NCI-H2081 (cell line): ENCODE data around the gene STAT5B.
A peak's percentile ranks its signal among the peaks of the same experiment; 100 is the strongest.
"Not testable (repeated sequence)": the region's sequence is repeated elsewhere in the genome, so short reads cannot be mapped to it uniquely, and the experiment has no call there.

Experiments used
- DNase-seq, 2 experiments: peaks; one replicate each; lab custom pipeline; 2025; lab: John Stamatoyannopoulos, UW

Gene STAT5B

DNA sequence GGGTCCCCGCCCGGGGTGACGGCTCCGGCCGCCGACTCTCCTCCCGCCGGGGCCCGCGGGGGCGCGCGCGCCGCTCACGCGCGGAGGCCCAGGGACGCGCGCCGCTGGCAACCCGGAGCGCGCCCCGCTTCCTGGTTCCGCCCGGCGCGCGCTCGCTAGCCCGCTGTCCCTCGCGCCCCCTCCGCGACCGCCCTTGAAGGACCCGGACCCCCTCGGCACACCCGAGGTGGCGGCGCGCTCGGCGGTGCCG lies at the start of gene STAT5B:
STAT5B (minus strand) TSS at position 33 of the 250 bp plus-strand sequence. CDS start 44,264 bp downstream, outside the sequence.
- peak; percentile 77 to 85 for DNase-seq

DNA sequence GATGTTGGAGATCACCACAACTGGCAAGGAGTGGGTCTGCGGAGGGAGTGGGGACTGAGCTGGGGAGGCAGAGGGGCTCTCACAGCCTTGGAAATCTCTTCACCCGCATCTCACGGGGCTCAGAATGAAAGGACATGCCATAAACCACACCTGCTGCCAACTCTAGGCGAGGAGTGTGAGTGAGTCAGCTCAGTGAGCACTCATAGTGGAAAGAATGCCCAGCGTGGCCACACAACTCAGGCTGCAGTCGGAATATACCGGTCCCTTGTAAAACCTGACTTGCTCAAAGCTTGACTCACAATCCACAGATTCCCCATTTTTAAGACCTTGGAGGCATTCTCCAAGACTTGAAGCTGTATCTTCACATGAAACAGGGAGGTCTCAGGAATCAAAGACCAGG lies 48.8 kb upstream of the STAT5B start:
- no peak for DNase-seq

DNA sequence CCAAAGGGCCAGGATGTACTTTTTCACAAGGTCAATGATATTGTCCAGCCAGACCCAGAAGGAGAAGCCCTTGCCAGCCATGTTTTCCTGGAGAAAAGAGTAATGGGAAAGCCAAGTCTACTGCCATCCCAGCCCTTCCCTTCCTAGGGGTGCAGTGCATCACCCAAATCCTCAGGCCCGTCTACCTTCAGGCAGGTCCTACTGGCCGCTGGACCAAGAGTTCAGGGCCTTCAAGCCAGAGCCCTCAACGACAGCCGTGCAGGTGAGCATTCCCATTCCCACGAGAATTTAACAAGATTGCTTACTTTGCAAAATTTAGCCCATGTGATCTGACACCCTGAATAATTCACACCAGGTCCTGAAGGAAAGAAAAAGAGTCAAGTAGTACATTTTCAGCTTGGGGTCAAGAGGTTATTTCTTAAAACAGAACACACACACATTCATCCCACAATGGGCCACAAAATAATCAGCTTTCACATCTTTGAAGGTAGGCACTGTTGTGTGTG lies 47.1 kb upstream of the STAT5B start:
- DNase-seq, result no peak

DNA sequence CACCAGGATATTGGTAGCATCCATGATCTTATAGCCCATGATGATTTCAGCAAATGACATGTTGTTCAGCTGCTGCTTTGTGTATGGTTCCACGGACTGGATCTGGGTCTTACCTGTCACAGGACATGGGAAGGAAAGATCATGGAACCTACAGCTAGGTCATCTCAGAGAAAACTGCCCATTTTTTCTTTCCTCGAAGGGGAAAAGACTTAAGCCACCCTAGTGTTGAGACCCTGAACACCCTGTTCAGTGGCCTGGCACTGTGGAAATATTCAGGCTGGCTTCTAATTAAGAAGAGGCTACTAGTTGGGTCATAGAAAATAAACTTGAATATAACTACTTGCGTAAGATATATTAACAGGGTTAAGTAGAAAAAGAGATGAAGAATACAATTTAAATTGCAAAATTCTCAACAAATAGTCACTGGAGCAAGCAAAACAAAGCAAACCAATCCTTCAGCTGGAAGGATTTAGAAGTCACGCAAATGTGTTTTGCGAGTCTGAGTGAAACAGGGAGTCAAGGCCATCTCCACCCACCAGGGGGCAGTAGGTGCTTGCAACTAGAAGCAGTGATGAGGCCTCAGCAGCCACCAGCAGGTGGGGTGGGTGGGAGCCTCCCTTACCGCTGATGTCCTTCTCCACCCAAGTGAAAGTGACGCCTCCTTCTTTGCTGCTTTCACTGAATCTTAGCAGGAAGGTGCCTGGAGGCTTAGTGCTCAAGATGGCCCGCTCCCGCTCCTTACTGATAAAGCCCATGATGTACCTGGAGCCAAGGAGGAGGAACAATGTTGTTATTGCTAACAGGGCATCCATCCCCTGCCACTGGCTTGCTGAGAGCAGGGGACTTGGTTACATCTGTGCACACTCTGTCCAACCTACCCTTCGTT lies 46.4 kb upstream of the STAT5B start:
- DNase-seq, result peak; percentile 91 to 94

DNA sequence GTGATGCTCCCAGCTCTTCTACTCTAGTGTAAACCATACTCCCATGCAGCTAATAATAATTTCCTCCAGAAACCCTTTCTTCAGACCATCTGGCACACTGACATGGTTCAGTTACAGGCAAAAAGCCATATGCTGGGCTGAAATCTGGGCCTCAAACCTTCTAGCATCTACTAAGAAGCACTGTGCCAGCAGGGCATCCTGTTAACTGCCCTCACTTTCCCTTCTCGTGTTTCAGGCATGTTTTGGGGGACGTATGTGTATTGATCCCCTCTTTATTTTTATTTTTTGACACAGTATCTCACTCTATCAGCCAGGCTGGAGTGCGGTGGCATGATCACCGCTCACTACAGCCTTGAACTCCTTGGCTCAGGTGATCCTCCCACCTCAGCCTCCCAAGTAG lies 45.4 kb upstream of the STAT5B start:
- DNase-seq, result no peak

DNA sequence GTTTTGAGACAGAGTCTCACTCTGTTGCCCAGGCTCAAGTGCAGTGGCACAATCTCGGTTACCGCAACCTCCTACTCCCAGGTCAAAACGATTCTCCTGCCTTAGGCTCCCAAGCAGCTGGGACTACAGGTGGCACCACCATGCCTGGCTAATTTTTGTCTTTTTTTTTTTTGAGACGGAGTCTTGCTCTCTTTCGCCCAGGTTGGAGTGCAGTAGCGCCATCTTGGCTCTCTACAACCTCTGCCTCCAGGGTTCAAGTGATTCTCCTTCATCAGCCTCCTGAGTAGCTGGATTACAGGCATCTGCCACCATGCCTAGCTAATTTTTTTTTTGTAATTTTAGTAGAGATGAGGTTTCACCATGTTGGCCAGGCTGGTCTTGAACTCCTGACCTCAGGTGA lies 41.8 kb upstream of the STAT5B start:
- DNase-seq, result not testable (repeated sequence)

DNA sequence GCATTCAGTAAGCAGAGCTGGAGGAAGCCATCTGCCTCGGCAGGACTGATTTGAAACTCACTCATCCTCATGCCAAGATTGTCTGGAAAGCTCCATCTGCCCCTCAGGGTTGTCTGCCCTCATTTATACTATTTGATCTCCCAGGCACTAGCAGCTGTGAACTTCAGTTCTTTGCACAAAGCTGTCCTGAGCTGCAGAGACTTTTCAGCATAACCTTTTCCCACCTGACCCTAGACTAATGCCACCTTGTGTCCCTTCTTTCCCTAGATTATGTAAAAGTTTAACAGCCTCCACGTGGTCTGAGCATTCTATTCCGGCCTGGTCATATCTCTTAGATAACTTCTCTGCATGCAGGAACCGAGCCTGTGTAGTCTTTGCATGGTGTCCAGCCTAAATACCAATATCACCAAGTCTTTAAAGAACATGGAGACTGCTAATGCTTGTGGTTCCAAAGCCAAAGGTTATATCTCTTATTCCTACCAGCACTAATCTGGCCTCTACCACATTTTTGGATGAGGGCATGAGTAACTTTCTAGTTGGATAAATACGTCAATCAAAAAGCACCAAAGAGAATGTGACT lies 41.2 kb upstream of the STAT5B start:
- DNase-seq, result no peak

DNA sequence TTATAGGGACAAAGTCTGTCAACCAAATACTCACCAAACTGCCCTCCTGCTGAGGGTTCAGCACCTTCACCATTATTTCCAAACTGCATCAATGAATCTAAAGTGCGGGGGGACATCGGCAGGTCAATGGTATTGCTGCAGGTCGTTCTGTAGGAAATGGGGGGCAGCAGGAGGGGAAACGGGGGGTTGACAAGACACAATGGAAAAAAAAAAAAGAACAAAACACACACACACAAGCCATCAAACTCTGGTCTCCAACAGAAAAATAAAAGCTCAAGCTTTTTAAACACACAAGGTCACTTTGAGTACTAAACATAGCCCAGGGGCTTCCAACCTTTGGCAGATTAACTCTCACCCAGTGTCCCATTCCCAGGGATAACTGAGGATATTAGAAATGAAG lies 40.6 kb upstream of the STAT5B start:
- DNase-seq, result no peak

DNA sequence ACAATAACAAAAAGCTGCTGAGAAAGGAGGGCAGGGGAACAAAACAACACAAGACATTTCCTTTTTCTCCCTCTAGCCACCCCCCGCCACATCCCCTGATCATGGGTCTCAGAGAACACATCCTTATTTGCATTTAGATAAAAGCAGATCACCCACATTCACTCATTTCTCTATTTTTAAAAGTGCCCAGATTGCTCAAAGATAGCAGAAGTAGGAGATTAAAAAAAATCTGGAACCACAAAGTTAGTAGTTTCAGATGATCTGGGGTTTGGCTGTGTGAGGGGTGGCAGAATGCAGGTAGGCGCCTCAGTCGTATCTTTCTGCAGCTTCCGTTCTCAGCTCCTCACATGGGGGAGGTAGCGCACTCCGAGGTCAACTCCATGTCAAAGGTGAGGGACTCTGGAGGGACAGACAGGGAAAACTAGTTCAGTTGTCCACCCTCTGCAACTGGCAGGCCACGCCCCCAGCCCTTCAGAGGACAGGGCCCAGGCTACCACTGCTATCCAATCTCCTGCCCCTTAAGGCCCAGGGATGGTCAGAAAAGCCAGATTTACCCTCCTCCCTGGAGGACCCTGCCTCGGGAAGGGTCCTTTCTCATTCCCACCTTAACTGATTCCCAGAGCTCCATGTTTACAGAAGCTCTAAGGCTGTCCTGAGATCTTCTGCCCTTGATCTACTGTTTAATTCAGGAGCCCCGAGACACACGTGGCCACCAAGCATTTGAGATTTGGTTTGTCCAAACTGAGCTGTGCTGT lies 39.4 kb upstream of the STAT5B start:
- no peak for DNase-seq

DNA sequence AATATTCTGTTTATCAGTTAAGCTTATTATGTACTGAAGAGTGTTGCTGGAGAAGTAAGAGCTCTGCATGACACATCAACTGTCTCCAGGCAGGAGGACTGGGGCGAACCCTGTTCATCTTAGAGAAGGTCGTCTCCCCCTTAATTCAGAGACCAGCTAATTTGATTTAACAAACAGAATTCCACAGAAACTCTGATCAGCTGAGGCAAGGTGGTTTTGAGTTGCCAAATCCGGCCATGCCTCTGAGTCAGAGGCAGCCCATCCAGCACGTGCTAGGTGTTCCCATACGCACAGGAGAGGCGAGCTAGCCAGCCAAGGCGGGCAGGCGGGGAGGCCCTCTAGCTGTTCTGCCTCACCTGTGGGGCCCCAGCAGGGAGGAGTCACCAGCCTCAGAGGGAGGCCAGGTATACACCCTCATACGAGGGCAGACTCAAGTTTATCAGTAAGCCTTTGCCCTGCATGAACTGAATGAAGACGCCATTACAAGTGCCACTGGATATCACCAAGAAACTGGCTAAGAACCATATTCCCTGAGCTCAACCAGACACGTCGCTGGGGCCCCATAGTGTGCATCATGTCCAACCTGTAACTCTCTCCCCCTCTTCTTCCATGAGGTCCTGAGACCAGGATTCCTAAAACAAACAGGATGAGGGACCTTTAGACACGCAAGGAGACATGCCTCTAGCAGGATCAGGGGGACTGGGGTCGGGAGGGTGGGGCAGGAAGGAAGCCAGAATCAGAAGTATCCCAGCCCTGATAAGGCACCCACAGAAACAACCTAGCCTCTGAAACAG lies 37.8 kb upstream of the STAT5B start:
- DNase-seq, result no peak

DNA sequence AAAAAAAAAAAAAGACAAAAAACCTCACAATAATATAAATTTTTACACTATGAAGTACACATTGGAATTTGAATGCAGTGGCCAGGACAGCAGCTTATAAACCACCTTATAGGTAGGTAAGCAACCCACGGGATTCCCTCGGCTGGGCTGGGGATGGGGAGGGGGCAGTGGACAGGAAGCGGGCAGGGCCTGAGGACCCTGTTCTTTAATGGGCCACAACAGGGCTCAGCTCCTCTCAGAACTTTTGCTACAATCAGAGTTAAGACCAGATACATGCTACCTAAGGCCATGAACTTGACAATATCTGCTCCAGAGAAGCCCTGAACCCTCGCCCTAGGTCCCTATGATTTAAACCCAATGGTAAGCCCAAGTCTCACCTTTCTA lies 37.2 kb upstream of the STAT5B start:
- no peak for DNase-seq

DNA sequence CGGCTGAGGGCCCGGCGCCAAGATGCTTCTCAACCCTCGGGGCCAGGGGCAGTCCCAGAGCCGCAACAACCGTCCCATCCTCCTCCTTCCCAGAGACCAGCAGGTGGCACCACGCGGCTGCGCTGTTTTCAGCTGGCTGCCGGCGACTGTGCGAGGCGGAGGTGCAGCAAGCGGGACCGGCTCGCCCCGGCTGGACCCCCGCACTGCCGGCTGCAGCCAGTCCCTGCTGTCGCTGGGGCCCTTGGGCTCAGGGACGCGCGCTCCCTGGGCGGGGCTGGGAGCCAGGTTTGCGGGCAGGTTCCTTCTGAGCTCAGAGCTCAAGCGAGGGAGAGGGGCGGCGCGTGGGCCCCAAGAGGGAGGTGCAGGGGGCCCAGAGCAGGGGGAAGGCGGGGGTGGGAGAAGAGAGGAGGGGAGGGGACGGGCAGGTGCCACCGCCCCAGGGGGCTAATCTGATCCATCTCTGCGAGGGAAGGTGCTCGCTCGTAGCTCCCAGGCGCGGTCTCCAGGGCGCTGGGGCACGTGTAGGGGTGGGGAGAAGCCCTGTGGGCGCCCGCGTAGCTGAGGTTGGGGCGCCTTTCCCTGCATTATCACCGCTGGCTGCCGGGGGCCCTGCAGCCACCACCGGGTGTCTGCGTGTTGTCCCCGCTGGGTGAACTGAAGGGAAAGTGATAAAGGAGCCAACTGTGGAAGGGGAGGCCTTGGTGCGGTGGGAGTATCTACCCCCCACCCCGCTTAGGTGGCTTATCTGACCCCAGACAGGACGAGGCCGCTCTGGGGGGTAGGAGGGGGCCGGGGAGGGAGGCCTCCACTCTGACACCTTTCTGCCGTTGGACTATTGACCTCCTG lies 36.3 kb upstream of the STAT5B start:
- DNase-seq, result peak; percentile 96 to 97

DNA sequence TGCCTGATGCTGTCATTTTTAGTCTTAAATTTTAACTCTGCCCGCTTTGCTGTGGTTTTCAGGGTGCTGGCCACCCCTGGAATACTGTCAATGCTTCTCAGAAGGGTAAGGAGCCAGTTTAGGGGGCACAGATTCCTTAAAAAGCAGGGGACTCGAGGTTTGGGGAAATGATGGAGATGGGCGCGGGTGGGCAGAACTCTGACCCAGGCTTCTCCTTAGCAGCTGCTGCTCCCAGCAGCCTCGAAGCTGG lies 35.8 kb upstream of the STAT5B start:
- no peak for DNase-seq

DNA sequence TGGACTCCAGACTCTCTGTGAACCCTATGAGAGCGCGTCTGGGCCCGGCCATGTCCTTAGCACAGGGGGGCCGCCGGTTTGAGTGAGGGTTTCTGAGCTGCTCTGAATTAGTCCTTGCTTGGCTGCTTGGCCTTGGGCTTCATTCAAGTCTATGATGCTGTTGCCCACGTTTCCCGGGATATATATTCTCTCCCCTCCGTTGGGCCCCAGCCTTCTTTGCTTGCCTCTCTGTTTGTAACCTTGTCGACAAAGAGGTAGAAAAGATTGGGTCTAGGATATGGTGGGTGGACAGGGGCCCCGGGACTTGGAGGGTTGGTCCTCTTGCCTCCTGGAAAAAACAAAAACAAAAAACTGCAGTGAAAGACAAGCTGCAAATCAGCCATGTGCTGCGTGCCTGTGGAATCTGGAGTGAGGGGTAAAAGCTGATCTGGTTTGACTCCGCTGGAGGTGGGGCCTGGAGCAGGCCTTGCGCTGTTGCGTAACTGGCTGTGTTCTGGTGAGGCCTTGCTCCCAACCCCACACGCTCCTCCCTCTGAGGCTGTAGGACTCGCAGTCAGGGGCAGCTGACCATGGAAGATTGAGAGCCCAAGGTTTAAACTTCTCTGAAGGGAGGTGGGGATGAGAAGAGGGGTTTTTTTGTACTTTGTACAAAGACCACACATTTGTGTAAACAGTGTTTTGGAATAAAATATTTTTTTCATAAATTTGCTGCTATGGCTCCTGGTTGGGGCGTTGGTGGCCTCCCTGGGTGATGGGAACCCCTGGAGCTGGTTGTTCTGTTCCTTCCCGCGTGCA lies 35.2 kb upstream of the STAT5B start:
- peak in 1 of 2 experiments; percentile 41 for DNase-seq

DNA sequence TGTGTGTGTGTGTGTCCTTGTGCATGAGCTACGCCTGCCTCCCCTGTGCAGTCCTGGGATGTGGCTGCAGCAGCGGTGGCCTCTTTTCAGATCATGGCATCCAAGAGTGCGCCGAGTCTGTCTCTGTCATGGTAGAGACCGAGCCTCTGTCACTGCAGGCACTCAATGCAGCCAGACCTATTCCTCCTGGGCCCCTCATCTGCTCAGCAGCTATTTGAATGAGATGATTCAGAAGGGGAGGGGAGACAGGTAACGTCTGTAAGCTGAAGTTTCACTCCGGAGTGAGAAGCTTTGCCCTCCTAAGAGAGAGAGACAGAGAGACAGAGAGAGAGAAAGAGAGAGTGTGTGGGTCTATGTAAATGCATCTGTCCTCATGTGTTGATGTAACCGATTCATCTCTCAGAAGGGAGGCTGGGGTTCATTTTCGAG lies 34.6 kb upstream of the STAT5B start:
- no peak for DNase-seq

DNA sequence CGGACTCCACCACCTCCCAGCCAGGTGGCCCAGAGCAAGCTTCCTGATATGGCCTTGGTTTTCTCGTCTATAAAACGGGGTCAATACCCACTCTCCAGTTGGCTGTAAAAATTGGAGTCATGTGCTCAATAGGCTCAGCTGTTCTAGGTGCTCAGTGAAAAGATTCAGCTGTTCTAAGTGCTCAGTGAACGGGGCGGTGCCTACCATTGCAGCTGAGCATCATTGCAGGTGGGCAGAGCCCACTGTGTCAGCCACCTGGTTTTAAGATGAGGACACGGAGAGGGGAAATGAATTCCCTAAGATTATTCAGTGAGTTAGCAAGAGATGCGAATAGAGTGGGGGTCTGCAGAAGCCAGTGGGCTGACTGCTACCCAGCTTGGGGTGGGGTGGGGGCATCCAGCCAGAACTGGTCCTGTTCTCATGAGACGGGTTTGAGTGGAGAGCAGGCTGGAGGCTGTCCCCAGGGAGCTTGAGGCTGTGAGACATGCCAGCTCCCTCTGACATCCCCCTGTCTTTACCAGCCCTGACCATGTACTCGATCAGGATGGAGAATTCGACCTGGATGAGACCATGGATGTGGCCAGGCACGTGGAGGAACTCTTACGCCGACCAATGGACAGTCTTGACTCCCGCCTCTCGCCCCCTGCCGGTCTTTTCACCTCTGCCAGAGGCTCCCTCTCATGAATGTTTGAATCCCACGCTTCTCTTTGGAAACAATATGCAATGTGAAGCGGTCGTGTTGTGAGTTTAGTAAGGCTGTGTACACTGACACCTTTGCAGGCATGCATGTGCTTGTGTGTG lies 34.0 kb upstream of the STAT5B start:
- DNase-seq, result no peak

DNA sequence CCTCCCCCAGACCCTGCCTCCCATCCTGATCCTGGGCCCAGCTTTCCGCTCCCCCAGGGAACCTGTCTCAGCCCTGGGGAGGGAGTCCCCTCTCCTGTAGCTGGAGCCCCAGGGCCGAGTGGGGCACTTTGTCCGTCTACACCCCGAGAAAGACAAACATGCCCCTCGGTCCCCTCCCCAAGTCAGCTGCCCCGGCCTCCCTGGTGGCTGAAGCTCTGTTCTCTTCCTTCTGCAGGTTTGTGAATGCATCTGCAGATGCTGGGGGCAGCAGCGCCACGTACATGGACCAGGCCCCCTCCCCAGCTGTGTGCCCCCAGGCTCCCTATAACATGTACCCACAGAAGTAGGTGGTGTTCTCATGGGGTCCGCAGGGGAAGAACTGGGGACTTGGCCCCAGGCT lies 33.0 kb upstream of the STAT5B start:
- DNase-seq, result no peak

DNA sequence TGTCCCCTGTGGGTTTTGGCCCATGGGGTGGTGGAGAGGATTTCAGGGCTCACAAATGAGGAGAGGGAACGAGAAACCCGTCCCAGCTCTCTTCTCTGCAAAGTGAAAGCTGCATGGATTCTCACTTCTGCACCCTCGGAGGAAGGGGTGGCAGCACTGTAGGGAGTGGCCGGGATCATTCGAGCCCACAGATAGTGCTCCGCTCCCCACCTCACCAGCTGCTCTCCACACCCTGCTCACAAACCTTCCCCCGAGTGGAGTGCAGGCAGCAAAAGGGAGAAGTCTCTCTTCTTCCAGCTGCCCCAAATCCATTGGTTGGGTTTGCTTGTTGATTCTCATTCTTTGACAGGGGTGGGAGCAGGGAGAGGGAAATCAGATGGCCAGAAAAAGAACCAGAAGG lies 32.3 kb upstream of the STAT5B start:
- no peak for DNase-seq

DNA sequence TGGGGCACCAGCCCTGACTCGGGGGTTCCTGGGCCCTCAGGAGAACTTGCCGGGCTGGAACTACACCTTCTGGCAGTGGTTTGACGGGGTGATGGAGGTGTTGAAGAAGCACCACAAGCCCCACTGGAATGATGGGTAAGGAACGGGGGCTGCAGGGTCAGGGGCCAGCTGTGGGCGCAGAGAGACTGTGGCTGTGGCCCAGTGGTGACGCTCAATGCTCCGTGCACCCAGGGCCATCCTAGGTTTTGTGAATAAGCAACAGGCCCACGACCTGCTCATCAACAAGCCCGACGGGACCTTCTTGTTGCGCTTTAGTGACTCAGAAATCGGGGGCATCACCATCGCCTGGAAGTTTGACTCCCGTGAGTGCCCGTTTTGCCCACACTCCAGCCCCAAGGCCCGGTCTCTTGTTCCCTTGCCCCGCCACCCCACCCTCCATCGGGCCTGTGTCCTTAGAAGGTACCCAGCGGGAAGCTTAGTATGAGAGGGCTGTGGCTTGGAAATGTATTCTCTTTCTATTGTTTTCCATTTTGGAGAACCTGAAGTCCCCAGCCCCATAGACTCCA lies 31.3 kb upstream of the STAT5B start:
- no peak for DNase-seq

DNA sequence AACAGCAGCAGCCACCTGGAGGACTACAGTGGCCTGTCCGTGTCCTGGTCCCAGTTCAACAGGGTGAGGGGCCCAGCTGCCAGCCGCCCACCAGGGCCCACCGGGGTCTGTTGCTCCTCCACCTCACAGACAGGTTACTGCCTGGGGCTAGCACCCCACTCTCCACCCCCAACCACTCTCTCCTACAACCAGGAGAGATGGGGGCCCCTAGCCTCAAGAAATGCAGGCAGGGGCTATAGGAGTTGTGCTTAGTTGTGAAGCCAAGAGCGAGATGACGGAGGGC lies 30.1 kb upstream of the STAT5B start:
- DNase-seq, result no peak
